OCI-LY3 (cell line): ENCODE measurements around the gene AP3S2.
A peak's percentile ranks its signal among the peaks of the same experiment; 100 is the strongest.

Source experiments
- H2AFZ ChIP-seq: fragments of 200-600, 300-600 bp; shearing (Covaris generic); 2 replicates; pipeline ENCODE4 v1.6.0; 2014; ENCODE audit warnings: antibody characterized with exemption, low read depth, low read length
- H3K27ac ChIP-seq: fragments of 200-600, 300-600 bp; sonication (generic); 2 replicates; pipeline ENCODE4 v1.5.1; 2014; ENCODE audit warnings: mild to moderate bottlenecking, low read length, moderate library complexity, mixed read lengths
- H3K27me3 ChIP-seq: fragments of 200-600, 300-600 bp; sonication (generic); 2 replicates; pipeline ENCODE4 v1.6.1; 2014; ENCODE audit warnings: low read depth, low read length, mixed read lengths
- H3K36me3 ChIP-seq: fragments of 200-600, 300-600 bp; sonication (generic); replicated peaks from 2 replicates; pipeline ENCODE3; 2014; ENCODE audit warnings: low read depth, low read length, mixed read lengths
- H3K4me1 ChIP-seq: fragments of 300-600, 200-600 bp; sonication (generic); 2 replicates; pipeline ENCODE4 v1.6.1; 2014; ENCODE audit warnings: low read length, mixed read lengths
- H3K4me2 ChIP-seq: fragments of 200-600, 300-600 bp; sonication (generic); 2 replicates; pipeline ENCODE4 v1.6.1; 2014; ENCODE audit warnings: low read length, mixed read lengths
- H3K4me3 ChIP-seq: fragments of 300-600, 200-600 bp; sonication (generic); 2 replicates; pipeline ENCODE4 v1.5.1; 2014; ENCODE audit warnings: antibody characterized with exemption, mild to moderate bottlenecking, low read length, moderate library complexity
- H3K79me2 ChIP-seq: fragments of 300-600, 200-600 bp; shearing (Covaris generic); 2 replicates; pipeline ENCODE4 v1.6.1; 2014; ENCODE audit warnings: mild to moderate bottlenecking, low read length, mixed read lengths
- H3K9ac ChIP-seq: fragments of 300-600, 200-600 bp; shearing (Covaris generic); 2 replicates; pipeline ENCODE4 v1.6.0; 2014; ENCODE audit warnings: mild to moderate bottlenecking, low read length, moderate library complexity
- H3K9me3 ChIP-seq: fragments of 200-600, 300-600 bp; shearing (Covaris generic); 2 replicates; pipeline ENCODE4 v1.6.1; 2014; ENCODE audit warnings: low read length, mixed read lengths; ENCODE audit not compliant: insufficient read depth
- H4K20me1 ChIP-seq: fragments of 200-600, 300-600 bp; sonication (generic); 2 replicates; pipeline ENCODE4 v1.6.1; 2016; ENCODE audit warnings: low read length, mixed read lengths; ENCODE audit not compliant: insufficient read depth
- CTCF ChIP-seq: fragments of 200-600, 300-600 bp; sonication (generic); IDR thresholded peaks from 2 replicates; pipeline ENCODE4 v1.5.1; 2014; ENCODE audit warnings: antibody characterized with exemption, low read length, low read depth
- EZH2phosphoT487 ChIP-seq: fragments of 200-600 bp; shearing (Covaris generic); IDR thresholded peaks from 2 replicates; pipeline ENCODE4 v1.6.1; 2018; ENCODE audit warnings: antibody characterized with exemption, mixed run types, low read depth

The AP3S2 gene

GRCh38 chr15:89803941-89804800 lies 89.6 kb downstream of the AP3S2 start:
- H3K79me2 ChIP-seq, result no peaks in the 10 kb centered on the region
- H3K4me2 ChIP-seq, result no peak overlapping the region
- H3K4me1 ChIP-seq, result peaks cover 39% of the 10 kb centered on the region
- H3K4me3 ChIP-seq, result no peak overlapping the region
- TF ChIP-seq CTCF (no peak), EZH2phosphoT487 (no peak)
- no peak overlapping the region for H2AFZ ChIP-seq
- no peaks in the 10 kb centered on the region for H4K20me1 ChIP-seq
- no peaks in the 10 kb centered on the region for H3K36me3 ChIP-seq
- no peaks in the 10 kb centered on the region for H3K27me3 ChIP-seq
- H3K9me3 ChIP-seq, result no peaks in the 10 kb centered on the region
- no peak overlapping the region for H3K27ac ChIP-seq
- H3K9ac ChIP-seq, result no peak overlapping the region

GRCh38 chr15:89802986-89803824 lies 90.6 kb downstream of the AP3S2 start:
- TF ChIP-seq EZH2phosphoT487 (no peak), CTCF (no peak)
- Histone ChIP-seq H3K4me2 (peak overlapping the region; percentile 84), H3K9me3 (no peaks in the 10 kb centered on the region), H3K79me2 (no peaks in the 10 kb centered on the region), H3K36me3 (no peaks in the 10 kb centered on the region), H3K9ac (peak overlapping the region; percentile 84), H3K4me1 (peaks cover 39% of the 10 kb centered on the region), H3K4me3 (peak overlapping the region; percentile 82), H2AFZ (no peak overlapping the region), H3K27ac (peak overlapping the region; percentile 49; the same call in 1 of the 2 replicates), H3K27me3 (no peaks in the 10 kb centered on the region), H4K20me1 (no peaks in the 10 kb centered on the region)

GRCh38 chr15:89802231-89802928 lies 91.4 kb downstream of the AP3S2 start:
- peak overlapping the region; percentile 84 for H3K4me2 ChIP-seq
- H3K27ac ChIP-seq, result peak overlapping the region; percentile 49
- H3K9ac ChIP-seq, result peak overlapping the region; percentile 84
- no peaks in the 10 kb centered on the region for H3K79me2 ChIP-seq
- no peaks in the 10 kb centered on the region for H4K20me1 ChIP-seq
- no peaks in the 10 kb centered on the region for H3K9me3 ChIP-seq
- H3K4me1 ChIP-seq, result peaks cover 39% of the 10 kb centered on the region
- no peak; the same call in 1 of the 2 replicates for TF ChIP-seq CTCF
- TF ChIP-seq EZH2phosphoT487, result no peak
- H3K4me3 ChIP-seq, result peak overlapping the region; percentile 82
- no peaks in the 10 kb centered on the region for H3K27me3 ChIP-seq
- no peaks in the 10 kb centered on the region for H3K36me3 ChIP-seq
- H2AFZ ChIP-seq, result peak overlapping the region; percentile 53; the same call in 1 of the 2 replicates
